Vagina (tissue), 2 donors: ENCODE measurements around the gene CHRNB1. TPM values are rescaled to one million over a fixed set of nuclear protein-coding genes. Genes with fewer than 3 reads are reported as not detected.

Experiments
- DNase-seq, 2 donors: peaks; one replicate each; pipeline ENCODE4 v3.0.0-alpha.2; 2017; ENCODE audit errors: extremely low spot score in 2 of 2
- H3K27ac ChIP-seq: fragments of 200-600 bp; sonication (generic); one replicate; pipeline ENCODE4 v1.5.1; 2019
- H3K27me3 ChIP-seq: fragments of 200-600 bp; sonication (generic); one replicate; pipeline ENCODE4 v1.5.1; 2019
- H3K36me3 ChIP-seq, 2 donors: fragments of 200-600 bp; sonication (generic); one replicate each; pipeline ENCODE4 v1.5.1; 2017 to 2019
- H3K4me1 ChIP-seq: fragments of 200-600 bp; sonication (generic); one replicate; pipeline ENCODE4 v1.5.1; 2019
- H3K4me3 ChIP-seq, 2 donors: fragments of 200-600 bp; sonication (generic); 1 replicate in 1 of 2; 2 replicates in 1 of 2; pipeline ENCODE4 v1.5.1; 2016 to 2019
- H3K9me3 ChIP-seq: fragments of 200-600 bp; sonication (generic); one replicate; pipeline ENCODE4 v1.5.1; 2019
- POLR2A ChIP-seq, 2 donors: fragments of 450-650 bp; IDR thresholded peaks; one replicate each; pipeline ENCODE4 v1.6.1; 2017; ENCODE audit warnings: antibody characterized with exemption in 2 of 2, mild to moderate bottlenecking in 2 of 2, moderate library complexity in 2 of 2
- POLR2AphosphoS5 ChIP-seq, 2 donors: sonication (generic); formaldehyde crosslinking; IDR thresholded peaks; one replicate each; pipeline ENCODE4 v1.9.0; 2017; ENCODE audit warnings: antibody characterized with exemption in 2 of 2, mild to moderate bottlenecking in 2 of 2, low read depth in 1 of 2; ENCODE audit not compliant: insufficient read depth in 1 of 2
- intact Hi-C: fragments of 100-400 bp; cut with DNase I; formaldehyde crosslinking; loops from one replicate; pipeline ENCODE4 v1.15.1; 2023
- total RNA-seq: library from RNA; depleted of rRNA; stranded (reverse); fragments of >200 nt; gene quantifications from one replicate; pipeline ENCODE4 v1.2.3, GENCODE V29; 2016
- TF ChIP-seq, protein P1 (sequence below), 3 experiments: fragments of 450-650 bp in 2 of 3; fragments of 200-600 bp in 1 of 3; sonication (generic) in 1 of 3; IDR thresholded peaks; one replicate each; pipeline ENCODE4 v1.5.1; 2017 to 2019; ENCODE audit warnings: antibody characterized with exemption in 3 of 3, mild to moderate bottlenecking in 2 of 3, moderate library complexity in 2 of 3

The CHRNB1 gene
- total RNA-seq, 1 donor from 2014 or later = 5.9 TPM

- no peak overlapping the region for H3K27ac ChIP-seq
- TF ChIP-seq, protein P1, sequence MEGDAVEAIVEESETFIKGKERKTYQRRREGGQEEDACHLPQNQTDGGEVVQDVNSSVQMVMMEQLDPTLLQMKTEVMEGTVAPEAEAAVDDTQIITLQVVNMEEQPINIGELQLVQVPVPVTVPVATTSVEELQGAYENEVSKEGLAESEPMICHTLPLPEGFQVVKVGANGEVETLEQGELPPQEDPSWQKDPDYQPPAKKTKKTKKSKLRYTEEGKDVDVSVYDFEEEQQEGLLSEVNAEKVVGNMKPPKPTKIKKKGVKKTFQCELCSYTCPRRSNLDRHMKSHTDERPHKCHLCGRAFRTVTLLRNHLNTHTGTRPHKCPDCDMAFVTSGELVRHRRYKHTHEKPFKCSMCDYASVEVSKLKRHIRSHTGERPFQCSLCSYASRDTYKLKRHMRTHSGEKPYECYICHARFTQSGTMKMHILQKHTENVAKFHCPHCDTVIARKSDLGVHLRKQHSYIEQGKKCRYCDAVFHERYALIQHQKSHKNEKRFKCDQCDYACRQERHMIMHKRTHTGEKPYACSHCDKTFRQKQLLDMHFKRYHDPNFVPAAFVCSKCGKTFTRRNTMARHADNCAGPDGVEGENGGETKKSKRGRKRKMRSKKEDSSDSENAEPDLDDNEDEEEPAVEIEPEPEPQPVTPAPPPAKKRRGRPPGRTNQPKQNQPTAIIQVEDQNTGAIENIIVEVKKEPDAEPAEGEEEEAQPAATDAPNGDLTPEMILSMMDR (IDR thresholded peaks at IDR 0.05) = no peak
- no peak for TF ChIP-seq POLR2A (IDR thresholded peaks at IDR 0.05)
- intact Hi-C loops = no loop called here
- peaks cover 5 to 63% of the 10 kb centered on the region in 2 donors for H3K36me3 ChIP-seq
- H3K27me3 ChIP-seq = no peaks in the 10 kb centered on the region
- no peak overlapping the region for H3K4me3 ChIP-seq
- no peaks in the 10 kb centered on the region for H3K9me3 ChIP-seq
- H3K4me1 ChIP-seq = peaks cover 25% of the 10 kb centered on the region
- no peak for DNase-seq
These were observed 52.4 kb downstream of the CHRNB1 start for GRCh38 chr17:7497228-7497627.

- H3K9me3 ChIP-seq = no peaks in the 10 kb centered on the region
- TF ChIP-seq POLR2A (IDR thresholded peaks at IDR 0.05) = no peak
- TF ChIP-seq, protein P1 (IDR thresholded peaks at IDR 0.05) = no peak
- no peak for TF ChIP-seq POLR2AphosphoS5 (IDR thresholded peaks at IDR 0.05; ENCODE audit: insufficient read depth in 1 of 2, low read depth in 1 of 2)
- no peaks in the 10 kb centered on the region for H3K27me3 ChIP-seq
- no peak overlapping the region for H3K4me3 ChIP-seq
- peaks cover 24% of the 10 kb centered on the region for H3K4me1 ChIP-seq
- DNase-seq = no peak
- intact Hi-C loops = no loop called here
- H3K27ac ChIP-seq = no peak overlapping the region
- H3K36me3 ChIP-seq = peaks cover 5 to 67% of the 10 kb centered on the region in 2 donors
These were observed 52.8 kb downstream of the CHRNB1 start for GRCh38 chr17:7497636-7498035.

GRCh38 chr17:7499161-7499560, 54.3 kb downstream of the CHRNB1 start:
- Histone ChIP-seq H3K27me3 (no peaks in the 10 kb centered on the region), H3K9me3 (no peaks in the 10 kb centered on the region), H3K27ac (no peak overlapping the region), H3K36me3 (peaks cover 5 to 81% of the 10 kb centered on the region in 2 donors), H3K4me3 (no peak overlapping the region), H3K4me1 (peaks cover 8% of the 10 kb centered on the region)
- TF ChIP-seq POLR2A (IDR thresholded peaks at IDR 0.05) (no peak), POLR2AphosphoS5 (IDR thresholded peaks at IDR 0.05; ENCODE audit: insufficient read depth in 1 of 2, low read depth in 1 of 2) (no peak)
- TF ChIP-seq, protein P1 (IDR thresholded peaks at IDR 0.05) = no peak
- DNase-seq = no peak
- intact Hi-C loops = no loop called here

GRCh38 chr17:7501729-7502128, 56.9 kb downstream of the CHRNB1 start:
- intact Hi-C loops = no loop called here
- no peak for DNase-seq
- Histone ChIP-seq H3K9me3 (no peaks in the 10 kb centered on the region), H3K27ac (no peak overlapping the region), H3K27me3 (no peaks in the 10 kb centered on the region), H3K4me1 (no peaks in the 10 kb centered on the region), H3K4me3 (no peak overlapping the region), H3K36me3 (peaks cover 5 to 87% of the 10 kb centered on the region in 2 donors)
- TF ChIP-seq POLR2AphosphoS5 (IDR thresholded peaks at IDR 0.05; ENCODE audit: insufficient read depth in 1 of 2, low read depth in 1 of 2) (no peak), POLR2A (IDR thresholded peaks at IDR 0.05) (no peak)
- TF ChIP-seq, protein P1 (IDR thresholded peaks at IDR 0.05) = no peak

GRCh38 chr17:7502171-7502847, 57.4 kb downstream of the CHRNB1 start:
- TF ChIP-seq, protein P1 (IDR thresholded peaks at IDR 0.05) = no peak
- TF ChIP-seq POLR2A (IDR thresholded peaks at IDR 0.05) (no peak), POLR2AphosphoS5 (IDR thresholded peaks at IDR 0.05; ENCODE audit: insufficient read depth in 1 of 2, low read depth in 1 of 2) (no peak)
- Histone ChIP-seq H3K4me3 (no peak overlapping the region), H3K27ac (no peak overlapping the region), H3K27me3 (no peaks in the 10 kb centered on the region), H3K4me1 (no peaks in the 10 kb centered on the region), H3K9me3 (no peaks in the 10 kb centered on the region), H3K36me3 (peaks cover 5 to 87% of the 10 kb centered on the region in 2 donors)
- intact Hi-C loops = no loop called here
- no peak for DNase-seq
